Endothelial cell (in vitro differentiated cells): Measurements from ENCODE around the gene CDYL. TPM values are rescaled to one million over a fixed set of nuclear protein-coding genes. Genes with fewer than 3 reads are reported as not detected.

ENCODE experiments used
- DNase-seq: peaks from one replicate; pipeline ENCODE4 v3.0.0; 2021; ENCODE audit warnings: low spot score
- H3K27ac Mint-ChIP-seq: one replicate; pipeline ENCODE4 v1.8.0; 2021; ENCODE audit warnings: mixed read lengths, inconsistent platforms; ENCODE audit not compliant: unreplicated experiment
- H3K27me3 Mint-ChIP-seq: one replicate; pipeline ENCODE4 v1.8.0; 2021; ENCODE audit warnings: mild to moderate bottlenecking, moderate library complexity, mixed read lengths, inconsistent platforms; ENCODE audit not compliant: unreplicated experiment
- H3K36me3 Mint-ChIP-seq: one replicate; pipeline ENCODE4 v1.8.0; 2021; ENCODE audit warnings: mild to moderate bottlenecking, low read depth, mixed read lengths, inconsistent platforms; ENCODE audit not compliant: unreplicated experiment
- H3K4me1 Mint-ChIP-seq: one replicate; pipeline ENCODE4 v1.8.0; 2021; ENCODE audit warnings: mild to moderate bottlenecking, mixed read lengths, inconsistent platforms; ENCODE audit not compliant: unreplicated experiment
- H3K4me3 Mint-ChIP-seq: one replicate; pipeline ENCODE4 v1.8.0; 2021; ENCODE audit warnings: mild to moderate bottlenecking, mixed read lengths, inconsistent platforms; ENCODE audit not compliant: unreplicated experiment
- H3K9me3 Mint-ChIP-seq: one replicate; pipeline ENCODE4 v1.8.0; 2021; ENCODE audit warnings: mixed read lengths, inconsistent platforms; ENCODE audit not compliant: unreplicated experiment
- CTCF ChIP-seq: fragments of 200-600 bp; sonication (generic); IDR thresholded peaks from one replicate; pipeline ENCODE4 v1.5.0; 2021; ENCODE audit warnings: antibody characterized with exemption; ENCODE audit not compliant: unreplicated experiment
- total RNA-seq: library from RNA; stranded (reverse); fragmentation: NEBNext Ultra II Directional; extraction: Animal tissue kit (Norgen Biotek cat#: 25700); gene quantifications from one replicate; pipeline ENCODE4 v1.2.1, GENCODE V29; 2021; ENCODE audit not compliant: unreplicated experiment

CDYL gene
- total RNA-seq, 1 donor from 2014 or later: 66.7 TPM

GRCh38 chr6:4800662-4801061 is 24.5 kb downstream of the CDYL start:
- Mint-ChIP-seq H3K36me3 (no peaks in the 10 kb centered on the region), H3K4me3 (no peak overlapping the region), H3K27me3 (no peaks in the 10 kb centered on the region), H3K27ac (peak overlapping the region; percentile 93), H3K9me3 (no peaks in the 10 kb centered on the region), H3K4me1 (peaks cover 19% of the 10 kb centered on the region)
- no peak for DNase-seq
- no peak for TF ChIP-seq CTCF

GRCh38 chr6:4801491-4802110 is 25.4 kb downstream of the CDYL start:
- Mint-ChIP-seq H3K27me3 (peaks cover 2% of the 10 kb centered on the region), H3K4me1 (peaks cover 26% of the 10 kb centered on the region)

GRCh38 chr6:4802312-4802935 is 26.2 kb downstream of the CDYL start:
- H3K4me3 Mint-ChIP-seq: no peak overlapping the region
- no peak for DNase-seq
- H3K27ac Mint-ChIP-seq: no peak overlapping the region
- H3K4me1 Mint-ChIP-seq: peaks cover 31% of the 10 kb centered on the region
- no peaks in the 10 kb centered on the region for H3K9me3 Mint-ChIP-seq
- no peaks in the 10 kb centered on the region for H3K36me3 Mint-ChIP-seq
- TF ChIP-seq CTCF: no peak
- peaks cover 2% of the 10 kb centered on the region for H3K27me3 Mint-ChIP-seq

More at GRCh38 chr6:4801491-4802110, 25.4 kb downstream of the CDYL start:
- Mint-ChIP-seq H3K36me3 (no peaks in the 10 kb centered on the region), H3K27ac (no peak overlapping the region), H3K4me3 (no peak overlapping the region), H3K9me3 (no peaks in the 10 kb centered on the region)
- no peak for DNase-seq
- no peak for TF ChIP-seq CTCF

GRCh38 chr6:4803343-4803744 is 27.1 kb downstream of the CDYL start:
- DNase-seq: no peak
- H3K4me1 Mint-ChIP-seq: peaks cover 31% of the 10 kb centered on the region
- H3K4me3 Mint-ChIP-seq: no peak overlapping the region
- H3K36me3 Mint-ChIP-seq: no peaks in the 10 kb centered on the region
- no peak for TF ChIP-seq CTCF
- no peaks in the 10 kb centered on the region for H3K9me3 Mint-ChIP-seq
- peak overlapping the region; percentile 12 for H3K27ac Mint-ChIP-seq
- peaks cover 2% of the 10 kb centered on the region for H3K27me3 Mint-ChIP-seq

- Mint-ChIP-seq H3K27ac (no peak overlapping the region), H3K4me3 (no peak overlapping the region), H3K9me3 (no peaks in the 10 kb centered on the region), H3K4me1 (peaks cover 31% of the 10 kb centered on the region), H3K36me3 (no peaks in the 10 kb centered on the region), H3K27me3 (peaks cover 2% of the 10 kb centered on the region)
- DNase-seq: no peak
- TF ChIP-seq CTCF: no peak
Measured at GRCh38 chr6:4804095-4804494, 27.9 kb downstream of the CDYL start.
